Stimulated activated CD4-positive, alpha-beta T cell treated with anti-CD3 and anti-CD28 coated beads, Interleukin-12 subunit alpha, Interleukin-12 subunit beta, amount 100 ng/mL, for 48 hours (primary cell): ENCODE measurements around the gene RXRG.
A peak's percentile ranks its signal among the peaks of the same experiment; 100 is the strongest.

Experiments
- DNase-seq, 3 donors: peaks; one replicate each; pipeline ENCODE4 v3.0.0-alpha.2; 2020; ENCODE audit warnings: low read depth in 2 of 3, low spot score in 1 of 3

RXRG gene

DNA sequence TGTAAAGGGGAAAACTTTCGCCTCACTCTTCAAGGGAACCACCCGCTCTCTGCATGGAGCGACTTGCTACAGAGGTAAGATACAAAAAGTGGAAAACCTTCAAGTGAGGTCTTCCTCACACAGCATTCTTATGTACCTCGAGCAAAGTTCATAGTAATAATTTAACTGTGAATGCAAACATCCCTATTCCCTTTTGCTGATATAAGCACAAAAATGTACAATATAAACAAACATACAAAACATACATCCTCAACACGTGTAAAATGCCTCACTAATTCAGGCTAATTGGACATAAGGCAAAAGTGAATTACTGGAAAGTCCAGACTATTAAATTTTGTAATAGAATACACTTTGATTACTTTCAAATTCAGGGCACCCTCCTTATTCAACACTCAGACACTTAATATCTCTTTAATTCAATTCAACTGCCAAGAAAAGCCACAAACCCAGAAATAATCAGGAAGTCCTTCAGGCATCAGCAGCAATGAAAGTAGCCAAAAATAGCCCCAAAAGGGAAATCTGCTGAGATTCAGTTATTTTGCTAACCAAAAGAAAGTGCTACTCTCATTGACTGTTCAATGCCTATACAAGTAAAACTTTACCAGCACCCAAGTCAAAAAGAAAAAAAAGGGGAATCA lies 73.2 kb downstream of the RXRG start:
- DNase-seq, result no peak

- DNase-seq, result peak; percentile 20 to 43 (median 37)
Observed at GRCh38 chr1:165369255-165369848, 75.6 kb downstream of the RXRG start.

DNA sequence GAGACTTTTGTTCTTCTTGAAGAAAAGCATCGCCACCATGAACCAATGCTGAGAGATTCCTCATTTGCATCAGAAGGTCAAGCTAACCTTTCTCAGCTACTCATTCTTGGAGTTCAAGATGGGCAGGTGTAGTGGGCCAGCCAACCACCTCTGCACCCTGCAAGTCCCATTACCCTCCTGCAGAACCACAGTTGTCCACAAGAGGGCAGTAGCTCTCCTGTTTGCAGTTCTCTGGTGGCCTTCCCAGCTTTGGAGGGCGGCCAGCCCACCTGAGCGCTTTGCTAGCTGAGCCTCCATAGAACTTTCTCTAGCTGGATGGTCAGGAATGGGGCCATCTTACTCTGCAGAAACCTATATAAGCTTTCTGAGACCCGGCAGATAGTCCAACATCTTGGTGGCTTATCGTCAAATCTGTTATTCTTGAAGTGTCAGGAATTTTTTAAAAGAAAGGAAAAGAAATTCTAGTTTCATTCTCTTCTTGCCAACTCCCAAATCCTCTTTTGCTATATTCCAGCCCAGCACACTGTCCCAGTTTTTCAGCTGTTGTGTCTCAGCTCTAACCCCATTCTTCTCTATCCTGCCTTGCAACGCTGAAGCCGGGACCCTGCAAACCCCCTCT lies 77.4 kb downstream of the RXRG start:
- peak; percentile 50 to 87 (median 66) for DNase-seq

GRCh38 chr1:165365341-165365740 lies 79.6 kb downstream of the RXRG start:
- DNase-seq, result no peak

DNA sequence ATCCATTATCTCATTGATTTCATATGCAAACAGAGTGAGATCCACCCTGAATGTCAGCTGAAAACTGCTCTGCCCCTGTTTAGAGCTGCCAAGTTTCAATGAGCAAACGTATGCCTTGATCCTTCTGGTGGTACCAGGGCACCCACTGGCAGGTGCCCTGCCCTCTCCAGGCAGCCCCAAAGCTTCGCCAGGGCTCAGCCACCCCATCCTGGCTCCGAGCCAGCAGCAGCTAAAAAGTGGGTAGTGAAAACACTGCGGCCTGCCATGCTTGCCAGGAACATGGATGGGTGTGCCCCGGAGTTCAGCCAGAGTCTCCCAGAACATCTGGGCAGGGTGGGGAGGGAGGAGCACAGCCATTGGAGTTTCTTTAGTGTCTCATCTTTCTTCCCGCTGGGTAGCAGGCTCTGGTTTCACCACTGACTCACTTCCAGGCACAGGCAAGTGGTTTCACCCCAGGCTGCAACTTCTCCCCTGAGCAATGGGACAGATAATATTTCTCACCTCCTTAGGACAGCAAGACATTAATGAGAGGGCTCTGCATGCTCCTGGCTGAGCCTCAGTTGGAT lies 80.3 kb downstream of the RXRG start:
- DNase-seq, result no peak

DNA sequence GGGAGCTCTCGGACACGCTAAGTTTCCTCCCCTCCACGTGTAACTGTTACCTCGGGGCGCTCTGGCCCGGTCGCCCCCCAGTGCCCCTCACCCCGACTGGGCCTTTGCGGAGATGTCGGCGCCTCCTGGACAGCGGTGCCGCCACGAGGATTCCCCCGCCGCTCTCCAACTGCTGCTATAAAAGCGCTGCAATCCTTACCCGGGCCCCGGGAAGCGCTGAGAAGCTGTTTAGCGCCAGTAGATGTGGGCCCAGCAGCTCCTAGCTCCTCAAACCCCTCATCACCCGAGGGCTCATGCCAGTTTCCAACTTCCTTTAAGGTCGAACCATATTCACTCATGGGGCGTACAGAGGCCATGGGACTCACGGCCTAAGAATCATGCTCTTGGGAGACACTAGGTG lies 88.0 kb downstream of the RXRG start:
- DNase-seq, result no peak

GRCh38 chr1:165355977-165356811 lies 88.7 kb downstream of the RXRG start, which contains the start of gene LMX1A:
Gene LMX1A (minus strand): TSS chr1:165356715. CDS start chr1:165355559, 1,156 bp downstream.
- DNase-seq, result no peak

- no peak for DNase-seq
Observed at GRCh38 chr1:165355139-165355976, 89.6 kb downstream of the RXRG start.

GRCh38 chr1:165354739-165355138 lies 90.2 kb downstream of the RXRG start:
- no peak for DNase-seq

DNA sequence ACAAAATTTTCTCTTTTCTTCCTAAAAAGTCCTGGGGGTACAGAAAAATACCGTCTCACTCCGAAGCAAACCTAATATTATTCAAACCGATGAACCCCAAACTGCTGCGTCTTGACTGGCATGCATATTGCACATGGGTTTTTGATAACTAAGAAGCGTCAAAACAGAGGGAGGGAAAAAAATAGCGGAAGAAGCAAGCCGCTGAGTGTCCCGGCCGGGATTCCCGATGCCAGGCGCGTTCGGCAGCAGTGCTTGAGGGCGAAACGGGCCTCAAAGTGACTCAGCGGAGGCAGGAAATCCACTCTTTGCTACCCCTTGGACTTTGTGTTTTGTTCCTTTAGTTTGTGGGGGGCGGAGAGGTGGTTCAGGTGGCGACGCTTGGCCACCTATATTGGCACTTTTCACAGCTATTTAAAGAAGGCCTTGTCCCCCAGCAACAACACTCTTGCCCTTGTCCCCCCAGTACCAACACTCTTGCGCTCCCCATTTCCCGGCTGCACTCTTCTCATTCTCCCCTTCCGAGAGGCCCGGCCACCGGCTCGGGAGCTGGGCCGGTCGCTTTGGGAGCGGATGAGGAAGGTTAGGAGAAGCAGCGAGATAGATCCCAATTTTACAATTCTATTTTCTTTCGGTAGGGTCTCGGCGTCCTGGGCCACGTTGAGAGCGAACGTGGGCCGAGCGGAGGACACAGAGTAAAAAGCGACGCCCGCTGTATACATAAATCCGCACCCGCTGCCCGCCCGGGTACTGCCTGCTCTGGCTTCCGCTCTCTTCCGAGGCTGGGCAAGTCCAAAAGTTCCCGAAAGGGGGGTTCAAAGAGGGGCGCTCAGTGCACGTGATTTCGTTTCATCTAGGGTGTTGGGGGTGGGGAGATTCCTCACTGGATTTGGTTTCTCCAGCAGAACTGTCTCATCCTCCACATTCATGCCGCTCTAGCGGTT lies 90.9 kb downstream of the RXRG start:
- no peak for DNase-seq

DNA sequence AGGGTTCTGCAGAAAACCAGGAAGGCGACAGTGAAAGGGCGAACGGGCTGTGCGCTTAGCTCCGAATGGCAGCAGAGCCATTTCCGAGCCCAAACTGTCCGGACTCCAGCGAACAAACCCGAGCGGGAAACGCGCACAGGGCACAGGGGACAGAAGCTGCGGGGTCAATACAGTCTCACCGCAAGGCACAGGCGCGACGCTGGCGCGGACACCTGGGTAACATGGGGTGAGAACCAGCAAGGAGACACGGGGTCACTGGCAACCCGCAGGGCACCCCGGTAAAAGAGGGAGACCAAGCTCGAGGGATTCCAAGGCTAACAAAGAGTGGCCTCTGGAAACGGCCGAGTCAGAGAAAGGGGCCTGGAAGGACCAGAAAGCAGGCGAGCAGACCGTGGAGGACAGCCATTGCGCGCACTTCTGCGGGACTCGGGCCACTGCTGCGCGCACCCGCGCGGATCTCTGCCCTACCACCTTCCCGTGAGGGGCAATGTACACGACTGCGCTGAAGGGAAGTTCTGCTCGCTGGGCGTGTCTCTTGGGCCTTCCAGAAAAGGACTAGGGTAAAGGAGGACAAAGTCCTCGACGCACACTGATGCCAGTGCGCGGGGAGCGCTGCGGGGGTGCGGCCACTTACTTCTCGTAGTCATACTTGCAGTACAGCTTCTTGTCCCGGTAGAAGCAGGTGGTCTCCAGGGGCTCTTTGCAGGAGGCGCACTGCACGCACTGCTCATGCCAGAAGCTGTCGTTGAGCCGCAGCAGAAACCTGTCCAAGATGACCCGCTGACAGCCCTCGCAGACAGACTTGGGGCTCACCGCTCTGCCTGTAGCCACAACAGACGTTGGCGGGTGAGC lies 92.3 kb downstream of the RXRG start:
- no peak for DNase-seq

DNA sequence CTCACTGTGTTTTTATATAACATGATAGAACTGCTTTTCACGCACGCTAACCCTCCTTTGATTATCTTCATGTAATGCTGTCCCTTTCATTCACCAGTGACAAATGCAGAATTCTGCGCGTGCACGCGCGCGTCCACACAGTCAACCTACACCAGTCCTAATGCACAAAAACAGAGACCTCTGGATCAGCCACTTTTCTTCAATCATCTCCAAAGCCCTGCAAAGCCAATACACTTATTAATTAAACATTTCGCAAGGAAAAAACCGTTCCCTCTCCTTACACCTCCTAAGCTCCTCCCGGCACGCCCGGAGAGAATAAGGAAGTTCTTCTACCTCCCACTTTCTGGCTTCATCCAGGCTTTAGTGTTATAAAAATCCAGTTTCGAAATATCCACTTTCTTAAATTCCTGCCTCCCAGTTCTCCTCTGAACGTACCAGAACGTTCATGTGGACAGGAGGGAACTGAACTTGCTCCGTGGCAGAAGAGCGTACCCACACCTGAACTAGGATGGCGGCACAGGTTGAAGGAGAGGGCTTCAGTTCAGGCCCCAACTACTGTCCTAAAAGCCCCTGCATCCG lies 93.0 kb downstream of the RXRG start:
- no peak for DNase-seq
